ENCODE results near the gene DNAH3.
"Not testable (repeated sequence)": the region's sequence is repeated elsewhere in the genome, so short reads cannot be mapped to it uniquely, and the experiment has no call there.

DNA sequence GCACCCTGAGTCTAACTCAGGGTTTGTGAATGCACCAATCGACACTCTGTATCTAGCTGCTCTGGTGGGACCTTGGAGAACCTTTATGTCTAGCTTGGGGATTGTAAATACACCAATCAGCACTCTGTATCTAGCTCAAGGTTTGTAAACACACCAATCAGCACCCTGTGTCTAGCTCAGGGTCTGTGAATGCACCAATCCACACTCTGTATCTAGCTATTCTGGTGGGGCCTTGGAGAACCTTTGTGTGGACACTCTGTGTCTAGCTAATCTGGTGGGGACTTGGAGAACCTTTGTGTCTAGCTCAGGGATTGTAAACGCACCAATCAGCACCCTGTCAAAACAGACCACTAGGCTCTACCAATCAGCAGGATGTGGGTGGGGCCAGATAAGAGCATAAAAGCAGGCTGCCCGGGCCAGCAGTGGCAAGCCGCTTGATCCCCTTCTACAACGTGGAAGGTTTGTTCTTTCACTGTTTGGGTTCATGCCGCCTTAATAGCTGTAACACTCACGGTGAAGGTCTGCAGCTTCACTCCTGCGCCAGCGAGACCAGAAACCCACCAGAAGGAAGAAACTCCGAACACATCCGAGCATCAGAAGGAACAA, 2.6 kb upstream of the DNAH3 start:
- TF ChIP-seq, protein P1, sequence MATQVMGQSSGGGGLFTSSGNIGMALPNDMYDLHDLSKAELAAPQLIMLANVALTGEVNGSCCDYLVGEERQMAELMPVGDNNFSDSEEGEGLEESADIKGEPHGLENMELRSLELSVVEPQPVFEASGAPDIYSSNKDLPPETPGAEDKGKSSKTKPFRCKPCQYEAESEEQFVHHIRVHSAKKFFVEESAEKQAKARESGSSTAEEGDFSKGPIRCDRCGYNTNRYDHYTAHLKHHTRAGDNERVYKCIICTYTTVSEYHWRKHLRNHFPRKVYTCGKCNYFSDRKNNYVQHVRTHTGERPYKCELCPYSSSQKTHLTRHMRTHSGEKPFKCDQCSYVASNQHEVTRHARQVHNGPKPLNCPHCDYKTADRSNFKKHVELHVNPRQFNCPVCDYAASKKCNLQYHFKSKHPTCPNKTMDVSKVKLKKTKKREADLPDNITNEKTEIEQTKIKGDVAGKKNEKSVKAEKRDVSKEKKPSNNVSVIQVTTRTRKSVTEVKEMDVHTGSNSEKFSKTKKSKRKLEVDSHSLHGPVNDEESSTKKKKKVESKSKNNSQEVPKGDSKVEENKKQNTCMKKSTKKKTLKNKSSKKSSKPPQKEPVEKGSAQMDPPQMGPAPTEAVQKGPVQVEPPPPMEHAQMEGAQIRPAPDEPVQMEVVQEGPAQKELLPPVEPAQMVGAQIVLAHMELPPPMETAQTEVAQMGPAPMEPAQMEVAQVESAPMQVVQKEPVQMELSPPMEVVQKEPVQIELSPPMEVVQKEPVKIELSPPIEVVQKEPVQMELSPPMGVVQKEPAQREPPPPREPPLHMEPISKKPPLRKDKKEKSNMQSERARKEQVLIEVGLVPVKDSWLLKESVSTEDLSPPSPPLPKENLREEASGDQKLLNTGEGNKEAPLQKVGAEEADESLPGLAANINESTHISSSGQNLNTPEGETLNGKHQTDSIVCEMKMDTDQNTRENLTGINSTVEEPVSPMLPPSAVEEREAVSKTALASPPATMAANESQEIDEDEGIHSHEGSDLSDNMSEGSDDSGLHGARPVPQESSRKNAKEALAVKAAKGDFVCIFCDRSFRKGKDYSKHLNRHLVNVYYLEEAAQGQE (IDR thresholded peaks at IDR 0.05; ENCODE audit: low read depth) = not testable (repeated sequence)
- TF ChIP-seq SIN3A (IDR thresholded peaks at IDR 0.05; ENCODE audit: low read depth); EGR1 (IDR thresholded peaks at IDR 0.05; ENCODE audit: low read depth); EZH2phosphoT487 (IDR thresholded peaks at IDR 0.05; ENCODE audit: borderline replicate concordance); CTCF (IDR thresholded peaks at IDR 0.05 in 2 of 3, conservative IDR thresholded peaks at IDR 0.05 in 1 of 3; ENCODE audit: borderline replicate concordance in 1 of 3, insufficient read depth in 1 of 3, low read depth in 2 of 3, low read length in 2 of 3); POLR2A (IDR thresholded peaks at IDR 0.05; ENCODE audit: borderline replicate concordance, extremely low read depth, insufficient read depth, insufficient read length); RAD21 (IDR thresholded peaks at IDR 0.05; ENCODE audit: low read depth); EZH2 (IDR thresholded peaks at IDR 0.05); POLR2AphosphoS5 (IDR thresholded peaks at IDR 0.05; ENCODE audit: low read depth, low read length); ZFX (IDR thresholded peaks at IDR 0.05); JUND (IDR thresholded peaks at IDR 0.05); SP1 (IDR thresholded peaks at IDR 0.05; ENCODE audit: low read depth); CEBPB (IDR thresholded peaks at IDR 0.05; ENCODE audit: low read depth): not testable (repeated sequence)
